ENCODE data around the gene PBXIP1. TPM values are rescaled to one million over a fixed set of nuclear protein-coding genes. Genes with fewer than 3 reads are reported as not detected.

PBXIP1 gene
- total RNA-seq, 1 donor from 2014 or later: 17.1 TPM

DNA sequence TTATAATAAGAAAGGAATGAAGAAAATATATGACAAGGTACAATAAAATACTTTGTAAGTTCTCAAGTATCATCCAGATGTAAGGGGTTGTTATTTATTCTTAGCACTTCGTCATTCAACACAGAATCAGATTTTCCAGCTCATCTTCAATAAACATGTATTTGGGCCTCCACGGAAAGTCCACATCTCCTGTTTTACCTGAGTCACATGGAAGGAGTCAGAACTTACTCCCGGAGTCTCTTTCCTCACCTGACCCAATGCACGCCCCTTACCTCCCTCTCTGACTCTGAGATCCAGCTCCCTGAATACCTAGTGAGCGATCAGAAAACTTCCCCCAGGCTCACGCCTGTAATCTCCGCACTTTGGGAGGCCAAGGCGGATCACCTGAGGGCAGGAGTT is 17.9 kb downstream of the PBXIP1 start:
- Mint-ChIP-seq H3K4me3 (peak overlapping the region; percentile 90), H3K9me3 (no peaks in the 10 kb centered on the region), H3K27ac (ENCODE audit: unreplicated experiment) (peak overlapping the region; percentile 100)

DNA sequence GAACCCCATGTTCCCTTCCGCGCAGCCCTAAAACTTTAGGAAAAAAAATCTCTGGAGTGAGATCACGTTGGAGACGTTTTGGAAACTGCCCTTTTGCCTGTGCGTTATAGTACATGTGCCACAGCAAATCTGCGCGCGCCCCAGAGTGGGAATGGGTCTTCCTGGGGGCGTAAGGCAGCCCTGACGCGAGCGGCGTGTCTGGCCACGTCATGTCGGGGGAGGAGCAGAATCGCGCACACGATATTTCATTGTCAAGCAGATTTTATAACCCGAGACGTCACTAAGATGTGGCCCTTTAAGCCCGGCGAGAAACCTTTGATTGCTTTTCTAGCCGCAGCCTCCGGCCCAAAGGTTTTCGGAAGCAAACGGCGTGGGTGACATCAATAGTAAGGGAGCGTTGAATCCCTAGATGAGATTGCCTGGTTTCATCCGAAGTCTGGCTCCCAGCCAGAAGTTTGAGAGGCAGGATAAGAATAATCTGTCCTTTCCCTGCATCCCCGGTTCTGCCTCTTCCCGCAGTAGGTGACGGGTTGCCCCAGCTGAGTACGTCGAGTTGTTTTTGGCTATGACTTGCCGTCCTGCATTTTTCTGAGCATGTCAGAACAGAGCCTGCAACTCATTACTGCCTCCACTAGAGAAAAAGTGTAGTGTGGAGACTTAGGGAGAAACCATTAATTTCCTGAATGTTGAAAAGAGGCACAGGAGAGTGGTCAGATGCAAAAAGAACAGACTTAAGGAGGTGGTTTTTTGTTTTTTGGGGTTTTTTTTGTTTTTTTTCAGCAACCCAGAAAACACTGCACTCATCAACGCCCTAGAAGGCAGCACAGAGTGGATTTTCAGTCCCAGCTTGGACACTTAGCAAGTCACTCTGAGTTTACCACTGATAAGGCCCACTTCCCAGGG is 18.6 kb downstream of the PBXIP1 start:
- Mint-ChIP-seq H3K9me3 (no peaks in the 10 kb centered on the region), H3K36me3 (ENCODE audit: low read depth) (no peaks in the 10 kb centered on the region), H3K27me3 (ENCODE audit: low read depth) (no peaks in the 10 kb centered on the region), H3K4me3 (peak overlapping the region; percentile 90), H3K27ac (ENCODE audit: unreplicated experiment) (peak overlapping the region; percentile 100), H3K4me1 (peaks cover 53% of the 10 kb centered on the region)
- TF ChIP-seq, protein P1, sequence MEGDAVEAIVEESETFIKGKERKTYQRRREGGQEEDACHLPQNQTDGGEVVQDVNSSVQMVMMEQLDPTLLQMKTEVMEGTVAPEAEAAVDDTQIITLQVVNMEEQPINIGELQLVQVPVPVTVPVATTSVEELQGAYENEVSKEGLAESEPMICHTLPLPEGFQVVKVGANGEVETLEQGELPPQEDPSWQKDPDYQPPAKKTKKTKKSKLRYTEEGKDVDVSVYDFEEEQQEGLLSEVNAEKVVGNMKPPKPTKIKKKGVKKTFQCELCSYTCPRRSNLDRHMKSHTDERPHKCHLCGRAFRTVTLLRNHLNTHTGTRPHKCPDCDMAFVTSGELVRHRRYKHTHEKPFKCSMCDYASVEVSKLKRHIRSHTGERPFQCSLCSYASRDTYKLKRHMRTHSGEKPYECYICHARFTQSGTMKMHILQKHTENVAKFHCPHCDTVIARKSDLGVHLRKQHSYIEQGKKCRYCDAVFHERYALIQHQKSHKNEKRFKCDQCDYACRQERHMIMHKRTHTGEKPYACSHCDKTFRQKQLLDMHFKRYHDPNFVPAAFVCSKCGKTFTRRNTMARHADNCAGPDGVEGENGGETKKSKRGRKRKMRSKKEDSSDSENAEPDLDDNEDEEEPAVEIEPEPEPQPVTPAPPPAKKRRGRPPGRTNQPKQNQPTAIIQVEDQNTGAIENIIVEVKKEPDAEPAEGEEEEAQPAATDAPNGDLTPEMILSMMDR (conservative IDR thresholded peaks at IDR 0.05): peak; percentile 43
- DNase-seq (ENCODE audit: low read depth, low spot score): no peak

More for the DNA sequence above, 17.9 kb downstream of the PBXIP1 start:
- no peaks in the 10 kb centered on the region for H3K36me3 Mint-ChIP-seq (ENCODE audit: low read depth)
- no peak for DNase-seq (ENCODE audit: low read depth, low spot score)
- TF ChIP-seq, protein P1 (conservative IDR thresholded peaks at IDR 0.05): no peak
- peaks cover 53% of the 10 kb centered on the region for H3K4me1 Mint-ChIP-seq
- no peaks in the 10 kb centered on the region for H3K27me3 Mint-ChIP-seq (ENCODE audit: low read depth)

DNA sequence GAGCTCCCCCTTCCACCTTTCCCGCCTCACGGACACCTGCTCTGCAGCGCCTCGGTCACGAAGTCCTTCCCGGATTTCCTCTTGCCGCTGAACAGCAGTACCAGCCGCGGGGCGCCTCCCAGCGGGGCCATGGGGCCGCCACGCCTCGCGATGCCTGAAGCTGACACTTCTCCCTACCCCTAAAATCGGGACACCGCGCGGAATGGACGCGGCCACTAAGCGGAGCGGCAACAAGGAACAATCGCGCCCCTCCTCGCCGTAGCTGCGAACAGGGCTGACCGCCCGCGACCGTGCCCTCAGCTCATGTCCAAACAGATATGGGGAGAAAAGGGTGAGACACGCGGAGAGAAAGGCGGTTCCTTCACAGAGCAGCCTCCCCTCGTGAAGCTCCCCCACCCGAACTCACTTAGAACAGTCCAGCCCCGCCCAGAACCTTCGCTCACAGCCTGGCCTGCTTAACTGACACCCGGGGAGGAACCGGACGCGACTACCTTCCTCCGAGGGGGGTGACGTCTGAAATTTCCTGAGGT is 19.3 kb downstream of the PBXIP1 start, which contains the start of gene PMVK:
Gene PMVK (minus strand): TSS at position 165 of the 530 bp plus-strand sequence. CDS start 34 bp downstream, at position 131.
- no peaks in the 10 kb centered on the region for H3K9me3 Mint-ChIP-seq
- peaks cover 50% of the 10 kb centered on the region for H3K4me1 Mint-ChIP-seq
- no peaks in the 10 kb centered on the region for H3K36me3 Mint-ChIP-seq (ENCODE audit: low read depth)
- peak within 1 kb of the TSS; percentile 90 for H3K4me3 Mint-ChIP-seq
- no peaks in the 10 kb centered on the region for H3K27me3 Mint-ChIP-seq (ENCODE audit: low read depth)
- TF ChIP-seq, protein P1 (conservative IDR thresholded peaks at IDR 0.05): peak; percentile 47
- H3K27ac Mint-ChIP-seq (ENCODE audit: unreplicated experiment): peak within 1 kb of the TSS; percentile 100
- DNase-seq (ENCODE audit: low read depth, low spot score): peak; percentile 89

DNA sequence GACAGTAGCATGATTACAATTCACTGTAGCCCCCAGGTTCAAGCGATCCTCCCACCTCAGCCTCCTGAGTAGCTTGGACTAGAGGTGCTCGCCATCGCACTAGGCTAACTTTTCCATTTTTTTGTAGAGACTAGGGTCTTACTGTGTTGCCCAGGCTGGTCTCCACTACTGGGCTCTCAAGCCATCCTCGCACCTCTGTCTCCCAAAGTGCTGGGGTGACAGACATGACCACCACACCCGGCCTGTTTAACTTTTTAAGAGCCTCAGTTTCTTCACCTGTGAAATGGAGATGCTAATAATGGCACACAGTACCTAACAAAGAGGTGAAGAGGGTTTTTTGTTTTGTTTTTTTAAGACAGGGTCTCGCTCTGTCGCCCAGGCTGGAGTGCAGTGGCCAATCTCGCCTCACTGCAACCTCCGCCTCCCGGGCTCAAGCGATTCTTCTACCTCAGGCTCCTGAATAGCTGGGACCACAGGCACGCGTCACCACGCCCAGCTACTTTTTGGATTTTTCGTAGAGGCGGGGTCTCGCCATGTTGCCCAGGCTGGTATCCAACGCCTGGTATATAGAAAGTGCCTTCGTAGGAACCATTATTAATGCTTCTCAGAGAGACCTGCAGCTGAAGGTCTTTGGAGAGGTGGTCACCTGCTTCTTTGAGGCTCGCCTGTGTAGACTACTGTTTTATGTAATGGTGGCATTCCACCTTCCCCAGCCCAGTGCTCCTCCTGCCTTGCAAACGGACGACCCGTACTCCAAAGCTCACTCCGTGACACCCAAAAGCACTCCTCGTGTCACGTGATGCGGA is 19.9 kb downstream of the PBXIP1 start:
- no peaks in the 10 kb centered on the region for H3K9me3 Mint-ChIP-seq
- no peak for DNase-seq (ENCODE audit: low read depth, low spot score)
- peak overlapping the region; percentile 90 for H3K4me3 Mint-ChIP-seq
- H3K4me1 Mint-ChIP-seq: peaks cover 43% of the 10 kb centered on the region
- H3K36me3 Mint-ChIP-seq (ENCODE audit: low read depth): no peaks in the 10 kb centered on the region
- peak overlapping the region; percentile 100 for H3K27ac Mint-ChIP-seq (ENCODE audit: unreplicated experiment)
- TF ChIP-seq, protein P1 (conservative IDR thresholded peaks at IDR 0.05): no peak
- no peaks in the 10 kb centered on the region for H3K27me3 Mint-ChIP-seq (ENCODE audit: low read depth)

DNA sequence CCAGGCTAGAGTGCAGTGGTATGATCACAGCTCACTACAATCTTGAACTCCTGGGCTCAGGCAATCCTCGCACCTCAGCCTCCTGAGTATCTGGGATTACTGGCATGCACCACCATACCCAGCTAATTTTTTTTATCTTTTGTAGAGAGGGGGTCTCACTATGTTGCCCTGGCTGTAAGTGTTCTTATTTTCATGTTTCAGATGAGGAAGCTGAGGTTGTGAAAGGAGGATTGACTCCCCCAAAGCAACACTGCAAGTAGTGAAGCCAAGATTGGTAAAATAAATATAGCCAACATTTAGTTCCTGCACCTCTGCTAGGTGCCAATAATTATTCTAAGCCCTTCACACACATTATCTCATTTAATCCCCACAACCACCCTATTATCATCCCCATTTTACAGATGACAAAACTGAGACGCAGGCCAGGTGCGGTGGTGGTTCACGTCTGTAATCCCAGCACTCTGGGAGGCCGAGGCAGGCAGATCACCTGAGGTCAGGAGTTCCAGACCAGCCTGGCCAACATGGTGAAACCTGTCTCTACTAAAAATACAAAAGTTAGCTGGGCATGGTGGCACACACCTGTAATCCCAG is 21.4 kb downstream of the PBXIP1 start:
- Mint-ChIP-seq H3K27me3 (ENCODE audit: low read depth) (no peaks in the 10 kb centered on the region), H3K27ac (ENCODE audit: unreplicated experiment) (no peak overlapping the region), H3K4me1 (peaks cover 34% of the 10 kb centered on the region), H3K36me3 (ENCODE audit: low read depth) (no peaks in the 10 kb centered on the region), H3K9me3 (no peaks in the 10 kb centered on the region), H3K4me3 (peak overlapping the region; percentile 65)
- TF ChIP-seq, protein P1 (conservative IDR thresholded peaks at IDR 0.05): no peak
- no peak for DNase-seq (ENCODE audit: low read depth, low spot score)

Data from neural crest cell (in vitro differentiated cells).